GM21367 (cell line): ENCODE results near the gene UBE2F.
A peak's percentile ranks its signal among the peaks of the same experiment; 100 is the strongest.
"Not testable (repeated sequence)": the region's sequence is repeated elsewhere in the genome, so short reads cannot be mapped to it uniquely, and the experiment has no call there.

Experiments
- ATAC-seq: cut with Tn5 transposase; IDR thresholded peaks from one replicate; pipeline ENCODE4 v1.9.1; 2021; ENCODE audit not compliant: unreplicated experiment

Gene UBE2F

DNA sequence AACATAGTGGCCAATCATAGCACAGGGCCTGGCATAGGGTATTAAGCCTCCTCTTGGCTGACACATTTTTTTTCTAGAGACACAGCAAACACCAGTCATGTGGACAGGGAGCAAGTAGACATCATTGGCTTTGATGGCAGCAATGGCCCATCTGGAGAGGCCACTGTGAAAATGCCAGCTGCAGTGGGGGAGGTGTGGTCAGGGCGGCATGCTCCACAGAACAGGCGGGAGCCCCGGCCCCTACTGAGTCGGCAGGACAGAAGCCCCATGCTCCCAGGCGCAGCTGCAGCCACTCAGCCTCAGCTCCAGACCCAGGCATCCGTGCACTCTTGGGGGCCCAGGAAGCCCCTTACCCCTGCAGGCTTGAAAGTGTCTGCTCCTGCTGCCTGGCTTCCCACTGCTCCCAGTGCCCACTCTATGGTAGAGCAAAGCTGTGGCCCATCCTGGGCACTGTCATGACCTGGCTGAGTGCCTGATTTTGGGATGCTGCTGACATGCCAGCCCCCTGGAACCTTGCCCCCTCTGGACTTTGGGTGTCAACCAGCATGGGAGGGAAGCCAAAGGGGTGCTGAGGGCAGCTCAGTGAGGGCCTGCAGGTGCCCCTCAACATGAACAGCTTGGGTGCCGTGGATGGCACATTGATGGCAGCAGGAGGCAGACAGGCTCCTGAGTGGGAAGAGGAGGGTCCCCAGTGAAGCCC, 23.3 kb upstream of the UBE2F start:
- ATAC-seq = no peak

DNA sequence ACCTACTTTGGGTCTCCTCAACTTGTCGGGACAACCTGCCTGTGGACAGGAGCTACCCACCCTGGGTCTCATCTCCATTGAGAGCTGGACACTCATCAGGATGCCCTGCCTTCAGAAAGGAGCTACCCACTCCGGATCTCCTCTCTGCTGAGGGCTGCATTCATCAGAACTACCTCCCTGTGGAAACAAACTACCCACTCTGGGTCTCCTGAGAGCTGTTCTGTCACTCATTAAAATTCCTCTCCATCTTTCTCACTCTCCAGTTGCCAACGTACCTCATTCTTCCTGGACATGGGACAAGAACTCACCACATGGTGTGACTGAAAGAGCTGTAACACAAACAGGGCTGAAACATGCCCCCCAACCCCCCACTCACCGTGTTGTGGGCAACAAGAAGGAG, 22.5 kb upstream of the UBE2F start:
- no peak for ATAC-seq

DNA sequence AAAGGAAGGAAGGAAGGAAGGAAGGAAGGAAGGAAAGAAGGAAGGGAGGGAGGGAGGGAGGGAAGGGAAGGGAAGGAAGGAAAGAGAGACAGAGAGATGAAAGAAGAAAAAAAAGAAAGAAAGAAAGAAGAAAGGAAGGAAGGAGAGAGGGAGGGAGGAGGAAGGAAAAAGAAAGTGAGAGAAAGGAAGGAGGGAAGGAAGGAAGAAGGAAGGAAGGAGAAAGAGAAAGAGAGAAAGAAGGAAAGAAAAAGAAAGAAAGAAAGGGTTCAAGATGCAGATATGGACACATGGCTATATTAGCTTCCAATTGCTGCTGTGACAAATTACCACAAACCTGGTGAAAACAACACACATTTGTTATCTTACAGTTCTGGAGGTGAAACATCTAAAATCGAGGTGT, 20.4 kb upstream of the UBE2F start:
- ATAC-seq = no peak

DNA sequence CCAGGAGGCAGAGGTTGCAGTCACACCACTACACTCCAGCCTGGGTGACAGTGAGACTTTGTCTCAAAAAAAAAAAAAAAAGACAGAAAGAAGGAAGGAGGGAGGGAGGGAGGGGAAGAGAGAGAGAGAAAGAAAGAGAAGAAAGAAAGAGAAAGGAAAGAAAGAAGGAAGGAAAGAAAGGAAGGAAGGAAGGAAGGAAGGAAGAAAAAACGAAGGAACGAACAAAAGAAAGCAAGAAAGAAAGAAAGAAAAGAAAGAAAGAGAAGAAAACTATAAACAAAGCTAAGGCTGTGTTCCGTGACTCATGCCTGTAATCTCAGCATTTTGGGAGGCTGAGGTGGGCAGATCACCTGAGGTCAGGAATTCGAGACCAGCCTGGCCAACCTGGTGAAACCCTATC, 15.5 kb upstream of the UBE2F start:
- ATAC-seq = not testable (repeated sequence)

DNA sequence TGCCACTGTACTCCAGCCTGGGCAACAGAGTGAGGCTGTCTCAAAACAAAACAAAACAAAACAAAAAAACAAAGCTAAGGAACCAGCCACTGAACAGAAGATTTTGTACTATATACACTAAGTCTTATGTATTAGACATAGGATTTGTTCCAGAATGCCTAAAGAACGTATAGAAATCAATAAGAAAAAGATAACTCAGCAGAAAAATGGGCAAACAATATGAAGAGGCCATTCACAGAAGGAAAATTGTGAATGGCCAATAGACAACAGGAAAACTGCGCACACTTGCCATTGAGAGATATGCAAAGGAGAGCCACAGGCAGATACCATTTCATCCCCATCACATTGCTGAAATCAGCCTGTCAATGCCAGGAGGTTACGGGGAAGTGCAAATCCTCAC, 14.9 kb upstream of the UBE2F start:
- ATAC-seq = no peak

DNA sequence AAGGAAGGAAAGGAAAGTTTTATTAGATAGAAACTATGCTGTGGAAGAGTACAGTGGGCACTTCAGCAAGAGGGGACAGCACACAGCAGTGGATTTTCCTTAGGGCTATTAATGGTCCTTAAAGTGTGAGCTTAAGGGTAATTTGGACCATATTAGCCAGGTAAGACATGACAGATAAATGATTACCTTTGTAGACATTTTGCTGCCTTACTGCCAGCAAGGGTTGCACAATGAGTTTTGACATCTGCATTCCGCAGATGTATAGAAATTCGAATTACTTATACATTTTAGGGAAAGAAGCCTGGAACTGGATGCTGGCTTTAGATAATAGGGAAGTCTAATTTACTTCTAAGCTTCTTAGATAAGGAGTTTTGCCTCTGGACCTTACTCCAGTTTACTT, 14.0 kb upstream of the UBE2F start:
- ATAC-seq = no peak

DNA sequence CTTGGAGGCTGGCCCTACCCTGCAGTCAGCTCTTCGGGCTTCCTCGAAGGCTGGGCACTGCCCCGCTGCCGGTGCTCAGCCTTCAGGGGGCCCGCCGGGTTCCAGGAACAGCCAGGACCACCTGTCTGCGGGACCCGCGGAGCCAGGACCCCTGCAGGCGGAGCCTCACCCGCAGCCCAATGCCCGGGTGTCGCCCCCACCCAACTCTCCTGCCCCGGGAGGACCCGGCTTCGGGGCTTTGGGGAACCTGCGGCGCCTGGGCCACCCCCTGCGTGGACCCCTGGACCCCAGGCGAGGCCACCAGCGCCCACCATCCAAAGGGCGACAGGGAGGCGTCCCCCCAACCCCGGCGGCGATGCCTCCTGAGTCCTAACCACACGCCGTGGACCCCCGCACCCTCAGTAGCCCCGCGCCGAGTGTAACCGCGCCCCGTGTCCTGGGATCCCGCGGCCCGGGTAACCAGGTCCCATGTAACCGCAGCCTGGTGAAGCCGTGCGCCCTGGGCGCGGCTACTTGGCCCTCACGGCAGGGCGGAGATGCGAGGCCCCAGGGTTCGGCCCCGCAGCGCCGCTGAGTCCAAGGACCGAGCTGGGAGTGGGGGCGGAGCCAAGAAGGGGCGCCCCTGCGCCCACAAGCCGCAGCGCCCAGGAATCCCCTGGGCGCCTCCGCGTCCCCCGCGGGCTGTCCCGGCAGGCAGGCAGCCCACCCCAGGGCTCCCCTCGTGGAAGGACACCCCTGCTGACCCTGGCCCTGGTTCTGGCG, 11.0 kb upstream of the UBE2F start:
- no peak for ATAC-seq

DNA sequence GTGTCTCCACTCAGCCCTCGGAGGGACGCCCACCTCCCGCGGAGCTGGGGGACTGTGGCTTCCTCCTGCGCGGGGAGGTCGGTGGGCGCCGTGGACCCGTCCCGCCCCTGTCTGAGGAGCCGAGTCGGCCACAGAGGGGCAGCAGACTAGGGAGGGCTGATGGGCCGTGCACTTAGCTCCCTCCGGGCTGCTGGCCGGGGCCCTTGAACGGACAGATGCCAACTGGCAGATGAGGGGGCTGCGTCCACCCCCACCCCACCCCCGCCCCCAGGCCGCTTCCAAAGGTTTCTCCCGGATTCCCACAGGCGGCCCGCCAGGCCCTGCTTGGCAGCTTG, 10.4 kb upstream of the UBE2F start:
- no peak for ATAC-seq

DNA sequence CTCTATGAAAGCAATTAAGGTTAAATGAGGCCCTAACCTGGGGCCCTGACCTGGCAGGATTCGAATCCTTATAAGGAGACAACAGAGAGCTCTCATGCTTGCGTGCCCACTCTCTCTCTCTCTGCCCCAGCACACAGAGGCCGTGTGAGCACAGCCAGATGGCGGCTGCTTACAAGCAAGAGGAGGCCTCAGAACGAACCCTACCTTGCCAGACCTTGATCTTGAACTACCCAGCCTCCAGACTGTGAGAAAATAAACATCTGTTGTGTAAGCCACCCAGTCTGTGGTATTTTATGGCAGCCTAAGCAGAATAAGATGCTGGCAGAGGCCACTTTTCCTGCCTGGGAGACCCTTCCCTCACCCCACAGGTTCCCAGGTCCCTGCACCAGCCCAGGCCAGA, 5.2 kb upstream of the UBE2F start:
- no peak for ATAC-seq

DNA sequence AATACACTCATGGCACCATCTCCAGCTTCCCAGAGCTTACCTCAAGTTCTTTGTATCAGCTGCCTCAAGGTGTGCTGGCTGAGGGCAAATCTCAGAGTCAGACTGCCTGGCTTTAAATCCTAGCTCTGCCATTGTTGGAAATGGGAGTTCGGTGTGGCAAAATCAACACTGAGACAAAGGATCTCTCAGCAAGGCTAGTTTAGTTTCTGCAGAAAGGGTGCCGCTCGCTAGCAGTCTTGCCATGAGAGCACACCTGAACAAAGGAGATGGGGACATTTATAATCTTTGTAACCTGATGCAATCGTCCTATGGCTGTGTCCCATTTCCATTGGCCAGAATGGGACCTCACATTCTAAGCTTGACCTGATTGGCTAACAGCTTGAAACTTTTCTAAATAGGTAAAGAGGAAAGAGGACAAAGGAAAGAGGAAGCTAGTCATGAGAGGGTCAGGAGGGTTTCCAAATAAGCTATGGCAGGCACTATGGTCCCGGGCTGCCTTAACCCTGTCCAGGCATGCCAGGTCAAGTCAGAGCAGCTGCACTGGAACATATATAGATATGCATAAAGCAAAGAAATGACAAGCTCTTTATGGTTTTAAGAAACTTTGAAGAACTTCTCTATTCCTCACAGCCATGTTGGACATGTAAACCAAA, 4.3 kb upstream of the UBE2F start:
- no peak for ATAC-seq

DNA sequence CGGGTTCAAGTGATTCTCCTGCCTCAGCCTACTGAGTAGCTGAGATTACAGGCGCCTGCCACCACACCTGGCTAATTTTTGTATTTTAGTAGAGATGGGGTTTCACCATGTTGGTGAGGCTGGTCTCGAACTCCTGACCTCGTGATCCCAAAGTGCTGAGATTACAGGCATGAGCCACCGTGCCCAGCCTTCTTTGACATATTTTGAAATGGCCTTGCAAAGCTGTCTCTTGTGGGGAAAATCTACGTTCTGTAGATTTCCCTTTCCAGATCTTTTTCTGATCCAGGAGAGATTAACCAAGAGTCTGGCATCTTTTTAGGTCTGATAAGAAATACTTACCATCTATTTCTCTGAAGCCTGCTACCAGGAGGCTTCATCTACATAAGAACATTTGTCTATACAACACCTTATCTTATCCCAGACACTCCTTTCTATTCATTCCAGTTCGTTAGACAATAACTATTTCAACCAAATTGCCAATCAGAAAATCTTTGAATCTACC, 3.3 kb upstream of the UBE2F start:
- ATAC-seq = not testable (repeated sequence)

DNA sequence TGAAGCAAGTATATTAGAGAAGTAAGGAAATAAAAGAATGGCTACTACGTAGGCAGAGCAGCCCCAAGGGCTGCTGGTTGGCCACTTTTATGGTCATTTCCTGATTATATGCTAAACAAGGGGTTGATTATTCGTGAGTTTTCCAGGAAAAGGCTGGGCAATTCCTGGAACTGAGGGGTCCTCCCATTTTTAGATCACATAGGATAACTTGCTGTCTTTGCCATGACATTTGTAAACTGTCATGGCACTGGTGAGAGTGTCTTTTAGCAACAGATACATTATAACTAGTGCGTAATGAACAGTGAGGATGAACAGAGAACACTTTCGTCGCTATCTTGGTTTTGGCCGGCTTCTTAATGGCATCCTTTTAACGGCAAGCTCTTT, 2.6 kb upstream of the UBE2F start:
- no peak for ATAC-seq

DNA sequence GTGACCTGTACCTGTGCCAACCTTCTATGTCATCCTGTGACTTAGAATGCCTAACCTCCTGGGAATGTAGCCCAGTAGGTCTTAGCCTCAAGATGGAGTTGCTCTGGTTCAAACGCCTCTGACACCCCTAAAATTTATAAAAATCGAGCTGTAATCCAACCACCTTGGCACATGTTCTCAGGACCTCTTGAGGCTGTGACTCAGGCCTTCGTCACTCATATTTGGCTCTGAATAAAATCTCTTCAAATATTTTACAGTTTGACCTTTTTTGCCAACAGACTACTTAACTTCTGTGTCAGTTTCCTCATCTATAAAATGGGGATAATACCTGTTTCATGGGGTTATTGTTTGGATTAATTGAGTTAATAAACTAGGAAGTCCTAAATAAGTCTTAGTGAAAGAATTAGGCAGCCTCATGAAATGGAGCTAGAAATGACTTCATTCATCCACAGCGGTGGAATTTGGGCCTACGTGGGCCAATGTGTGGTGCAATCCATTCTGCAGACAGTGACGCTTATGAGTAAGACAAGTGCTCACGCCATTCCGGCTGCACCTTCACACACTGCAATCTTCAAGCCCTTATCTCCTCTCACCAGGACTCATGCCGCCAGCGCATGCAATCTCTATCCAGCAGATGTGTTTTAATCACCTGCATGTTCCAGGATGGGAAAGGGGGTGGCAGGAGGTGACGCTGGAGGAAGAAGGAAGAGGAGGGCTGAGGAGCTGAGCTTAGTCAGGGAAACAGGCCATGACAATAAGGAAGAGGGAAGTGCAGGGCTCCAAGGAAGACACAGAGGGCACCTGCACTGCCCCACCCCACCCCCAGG, 2.0 kb upstream of the UBE2F start:
- no peak for ATAC-seq

DNA sequence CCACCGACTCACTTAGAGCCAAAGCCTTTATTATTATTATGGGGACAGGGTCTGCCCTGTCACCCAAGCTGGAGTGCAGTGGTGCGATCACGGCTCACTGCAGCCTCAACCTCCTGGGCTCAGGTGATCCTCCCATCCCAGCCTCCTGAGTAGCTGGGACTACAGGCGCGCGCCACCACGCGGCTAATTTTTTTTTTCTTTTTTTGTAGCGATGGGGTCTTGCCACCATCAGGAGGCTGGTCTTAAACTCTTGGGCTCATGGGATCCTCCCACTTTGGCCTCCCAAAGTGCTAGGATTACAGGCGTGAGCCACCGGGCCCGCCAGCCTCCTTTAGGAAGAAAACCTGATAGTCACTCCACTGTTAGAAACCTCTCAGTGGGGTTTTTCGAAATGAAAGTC, 970 bp upstream of the UBE2F start:
- ATAC-seq = not testable (repeated sequence)

DNA sequence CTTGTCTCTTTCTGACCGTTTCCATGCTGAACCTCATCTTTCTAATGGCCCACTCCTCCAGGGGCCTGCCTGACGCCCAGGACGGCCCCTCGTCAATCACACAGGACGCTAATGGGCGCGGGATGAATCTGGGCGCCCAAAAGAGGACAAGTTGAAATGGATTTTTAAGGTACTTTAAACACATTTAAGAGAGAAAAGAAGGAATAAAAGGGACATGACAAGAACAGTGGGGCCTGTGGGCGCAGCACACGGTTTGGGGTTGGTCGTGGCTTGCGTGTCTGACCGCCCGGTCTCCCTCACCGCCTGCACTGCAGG, 607 bp upstream of the UBE2F start:
- ATAC-seq = no peak

DNA sequence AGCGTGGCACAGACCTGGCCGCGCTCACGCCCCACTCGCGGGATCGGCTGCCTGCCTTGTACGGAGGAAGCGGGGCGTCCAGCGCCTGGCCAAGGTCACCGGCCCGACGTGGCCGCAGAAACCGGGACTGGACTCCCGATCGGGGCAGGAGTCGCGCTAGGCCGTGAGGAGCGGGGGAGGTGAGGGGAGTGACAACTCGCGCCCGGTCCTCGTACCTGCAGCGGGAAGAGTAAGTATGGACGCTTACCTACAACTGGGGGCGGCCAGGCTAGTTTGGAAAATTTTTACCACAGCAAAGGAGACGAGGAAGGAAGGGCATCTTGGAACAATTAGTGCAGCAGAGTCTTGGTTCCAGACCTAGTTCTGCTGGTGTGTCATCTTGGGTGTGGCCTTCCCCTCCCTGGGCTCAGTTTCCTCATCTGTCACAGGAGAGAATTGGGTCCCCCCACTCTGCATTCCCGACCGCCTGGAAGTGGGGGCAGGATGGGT, 693 bp downstream of the UBE2F start:
- ATAC-seq = no peak

DNA sequence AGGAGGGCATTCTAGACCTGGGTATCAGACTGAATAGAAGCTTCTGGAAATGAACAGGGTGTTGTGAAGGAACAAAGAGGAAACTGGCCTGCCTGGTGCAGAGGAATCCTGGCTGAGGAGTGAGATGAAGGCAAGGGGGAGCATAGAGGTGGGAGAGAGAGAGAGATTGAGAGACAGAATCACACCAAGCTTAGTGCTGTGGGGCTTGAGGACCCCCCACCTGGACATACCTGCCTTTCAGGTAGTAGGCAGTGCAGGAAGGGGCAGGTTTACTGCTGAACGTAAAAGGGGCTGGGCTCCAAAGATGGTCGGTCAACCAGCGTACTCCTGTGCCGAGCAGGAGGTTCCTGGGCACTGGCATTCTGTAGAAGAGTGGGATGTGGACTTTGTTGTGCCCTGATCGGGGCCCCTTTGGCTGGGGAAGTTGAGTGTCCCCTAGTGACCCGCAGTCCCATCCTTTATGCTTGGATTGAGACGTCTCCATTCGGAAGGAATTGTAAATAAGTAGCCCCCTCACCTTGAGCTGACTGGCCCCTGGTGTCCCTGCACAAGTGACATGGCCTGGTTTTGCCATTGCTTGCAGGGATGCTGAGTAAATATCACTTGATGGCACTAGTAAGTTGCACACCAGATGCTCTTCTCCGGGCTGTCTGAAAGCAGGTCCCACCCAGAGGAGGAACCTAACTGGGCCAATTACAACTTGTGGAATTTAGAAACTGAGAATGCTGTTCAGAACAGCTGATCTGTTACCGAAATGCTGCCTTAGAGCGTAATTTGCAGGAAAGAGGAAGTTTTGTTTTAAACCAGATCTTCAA, 1.4 kb downstream of the UBE2F start:
- peak; percentile 45 for ATAC-seq

DNA sequence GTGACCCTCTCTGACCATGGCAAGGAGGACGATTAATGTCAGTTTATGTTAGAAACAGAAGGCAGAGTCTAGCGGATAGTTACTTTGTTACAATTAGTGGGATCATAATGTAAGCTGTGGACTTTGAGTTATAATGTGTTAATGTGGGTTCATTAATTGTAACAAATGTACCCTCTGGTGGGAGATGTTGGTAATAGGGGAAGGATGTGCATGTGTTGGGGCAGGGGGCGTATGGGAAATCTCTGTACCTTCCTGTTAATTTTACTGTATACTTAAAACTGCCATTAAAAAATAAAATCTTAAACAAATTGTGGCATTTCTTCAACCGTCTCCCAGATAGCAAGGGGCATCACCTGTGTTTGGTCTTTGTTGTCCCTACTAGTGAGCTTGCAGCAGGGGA, 4.8 kb downstream of the UBE2F start:
- no peak for ATAC-seq

DNA sequence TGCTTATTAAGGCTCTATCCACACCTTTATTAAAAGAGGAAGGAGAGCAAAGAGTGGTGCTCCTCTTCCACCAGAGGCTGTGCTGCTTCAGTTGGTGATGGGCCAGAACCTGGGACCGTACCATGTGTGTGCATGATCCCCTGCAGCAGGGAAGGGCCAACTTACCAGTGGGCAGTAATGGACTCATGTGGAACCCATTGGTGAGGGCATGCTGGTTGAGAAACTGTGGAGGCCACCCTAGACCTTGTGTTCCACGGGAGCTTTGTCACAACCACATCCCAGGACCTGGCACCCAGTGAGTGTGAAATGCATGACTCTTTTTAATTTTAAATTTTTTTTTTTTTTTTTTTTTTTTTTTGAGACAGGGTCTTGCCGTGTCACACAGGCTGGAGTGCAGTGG, 5.4 kb downstream of the UBE2F start:
- ATAC-seq = no peak

DNA sequence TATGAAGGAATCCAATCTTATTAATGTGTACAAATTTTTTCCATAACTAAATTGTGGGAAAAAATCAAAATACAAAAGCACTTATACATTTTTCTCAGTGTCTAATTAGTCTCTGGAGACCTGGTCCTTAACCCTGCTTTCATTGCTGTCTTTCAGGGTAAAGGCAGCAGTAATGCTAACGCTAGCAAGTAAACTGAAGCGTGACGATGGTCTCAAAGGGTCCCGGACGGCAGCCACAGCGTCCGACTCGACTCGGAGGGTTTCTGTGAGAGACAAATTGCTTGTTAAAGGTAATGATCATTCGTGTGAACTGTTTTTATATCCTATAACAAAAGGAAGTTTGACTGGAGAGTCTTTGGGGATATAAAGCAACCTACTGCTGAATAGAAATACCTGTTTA, 6.1 kb downstream of the UBE2F start:
- no peak for ATAC-seq

DNA sequence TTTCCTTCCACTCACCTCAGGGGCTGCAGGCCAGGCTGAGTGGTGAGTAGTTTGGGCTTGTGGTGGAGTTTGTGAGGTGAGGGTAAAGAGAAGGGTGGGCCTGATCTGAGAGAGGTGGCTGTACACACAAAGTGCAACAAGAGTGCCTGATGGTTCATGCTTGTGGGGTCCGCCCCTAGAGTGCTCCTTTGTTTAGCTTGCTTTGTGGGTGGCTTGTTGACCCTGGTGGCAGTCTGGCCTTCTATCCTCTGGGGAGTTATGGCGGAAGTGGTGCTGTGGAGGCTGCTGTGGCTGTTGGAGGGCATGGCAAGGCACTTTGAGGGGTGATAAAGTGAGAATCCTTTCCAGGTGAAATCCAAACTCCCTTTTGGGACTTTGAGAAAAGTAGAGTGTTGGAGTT, 10.6 kb downstream of the UBE2F start:
- no peak for ATAC-seq
